Omental fat pad (tissue), 4 donors: ENCODE data around the gene SLC12A3. TPM values are rescaled to one million over a fixed set of nuclear protein-coding genes. Genes with fewer than 3 reads are reported as not detected.

Experiments used
- ATAC-seq: fragments of 150-250 bp; one replicate; pipeline ENCODE4 v1.9.1; 2016; ENCODE audit warnings: mild to moderate bottlenecking, moderate library complexity; ENCODE audit not compliant: low FRiP score
- DNase-seq: peaks from one replicate; pipeline ENCODE4 v3.0.0-alpha.2; 2019; ENCODE audit warnings: low spot score
- CTCF ChIP-seq, 3 donors: fragments of 450-650 bp; IDR thresholded peaks; one replicate each; pipeline ENCODE4 v1.5.1; 2016 to 2017; ENCODE audit warnings: antibody characterized with exemption in 3 of 3, mild to moderate bottlenecking in 3 of 3, moderate library complexity in 2 of 3
- total RNA-seq, 4 donors: library from RNA; depleted of rRNA; stranded (reverse); fragments of >200 nt; gene quantifications; one replicate each; pipeline ENCODE4 v1.1.0, GENCODE V29; 2016

Gene SLC12A3
- total RNA-seq, 4 donors from 2014 or later, result not detected

DNA sequence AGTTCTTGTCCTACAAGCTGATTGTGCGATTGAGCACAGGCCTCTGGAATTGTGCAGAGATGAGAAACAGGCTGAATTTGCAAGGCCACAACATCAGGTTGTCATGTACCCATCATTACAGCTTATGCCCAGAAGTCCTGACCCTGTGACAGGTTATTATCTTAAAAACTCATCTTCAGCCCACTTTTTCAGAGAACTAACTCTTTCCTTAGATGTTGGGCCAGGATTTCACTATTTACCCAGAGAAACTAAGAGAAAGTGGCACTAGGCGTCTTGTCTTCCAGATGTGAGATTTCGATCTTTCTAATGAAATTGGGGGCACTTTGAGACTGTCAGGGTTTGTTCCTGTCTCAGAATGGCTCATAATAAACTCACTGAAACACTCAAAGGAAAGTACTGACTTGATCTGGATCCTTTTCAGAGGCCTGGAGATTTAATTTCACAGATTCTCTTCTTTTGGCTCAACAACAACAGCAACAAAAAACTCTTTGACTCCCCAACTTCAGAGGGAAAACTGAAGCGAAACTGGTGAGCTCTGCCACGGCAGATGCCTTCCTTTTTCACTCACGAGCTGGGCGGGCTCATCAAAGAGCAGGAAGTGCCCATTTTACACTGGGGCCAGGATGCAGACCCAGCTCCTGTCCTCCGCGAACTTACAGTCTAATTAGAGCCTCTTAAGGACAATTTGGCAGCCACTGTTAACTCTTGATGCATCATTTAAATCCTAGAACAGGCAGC is 17.7 kb upstream of the SLC12A3 start:
- DNase-seq, result no peak
- ATAC-seq, result no peak

DNA sequence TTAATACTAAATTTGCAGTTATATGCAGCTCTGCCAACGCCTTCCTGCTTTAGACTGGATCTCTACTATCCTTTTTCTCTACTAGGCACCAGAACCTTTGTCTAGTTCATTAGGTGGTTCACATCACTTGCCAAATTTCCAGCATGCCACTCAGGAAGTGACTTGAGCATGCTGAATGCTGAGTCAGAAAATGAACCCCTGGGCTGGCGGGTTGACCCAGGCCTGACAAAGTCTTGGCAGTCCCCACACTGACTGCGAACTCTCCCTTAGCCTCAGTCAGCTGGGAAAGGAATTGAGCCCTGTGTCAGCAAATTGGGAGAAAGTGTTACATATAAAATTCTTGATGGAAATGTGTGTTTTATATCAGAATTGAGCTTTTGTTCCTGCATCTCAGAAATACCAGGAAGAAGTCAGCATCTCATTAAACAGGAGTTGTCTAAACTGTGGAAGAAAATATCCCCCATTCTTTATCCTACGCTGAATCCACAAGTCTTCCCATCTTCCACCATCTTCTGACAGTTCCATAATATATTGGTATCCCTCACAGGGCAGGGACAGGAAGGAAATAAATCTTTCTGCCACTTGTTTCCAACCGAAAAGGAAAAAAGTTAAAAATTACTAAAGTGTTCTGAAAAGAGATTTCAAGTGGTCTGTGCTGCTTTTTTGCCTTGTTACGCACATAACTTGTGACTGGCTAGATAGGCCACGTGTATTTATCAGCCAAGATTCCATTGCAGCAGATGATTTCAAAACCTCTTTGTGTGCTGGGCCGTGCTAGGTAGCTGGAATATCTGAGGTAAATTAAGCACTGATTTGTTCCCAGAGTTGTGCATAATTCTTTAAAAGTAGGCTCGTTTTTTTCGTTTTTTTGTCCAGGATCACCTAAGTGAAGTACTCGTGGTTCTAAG is 16.7 kb upstream of the SLC12A3 start:
- no peak for TF ChIP-seq CTCF (IDR thresholded peaks at IDR 0.05)
- no peak for DNase-seq
- peak; percentile 35 for ATAC-seq

More for the DNA sequence above, 17.7 kb upstream of the SLC12A3 start:
- TF ChIP-seq CTCF (IDR thresholded peaks at IDR 0.05), result no peak

GRCh38 chr16:56848955-56849689 is 15.9 kb upstream of the SLC12A3 start:
- DNase-seq (no peak), ATAC-seq (peak; percentile 80)
- no peak for TF ChIP-seq CTCF (IDR thresholded peaks at IDR 0.05)

GRCh38 chr16:56849690-56850680 is 15.0 kb upstream of the SLC12A3 start:
- DNase-seq (no peak), ATAC-seq (no peak)
- no peak for TF ChIP-seq CTCF (IDR thresholded peaks at IDR 0.05)

GRCh38 chr16:56851671-56852400 is 13.2 kb upstream of the SLC12A3 start:
- ATAC-seq, result no peak
- no peak for DNase-seq
- TF ChIP-seq CTCF (IDR thresholded peaks at IDR 0.05), result no peak
